PC-3 (cell line): ENCODE data around the gene CCDC38.

Experiments
- CTCF ChIP-seq: fragments of 300-600 bp; sonication (generic); conservative IDR thresholded peaks from 2 replicates; pipeline ENCODE4 v1.5.1; 2017; ENCODE audit warnings: antibody characterized with exemption, low read depth, mild to moderate bottlenecking, low read length
- EZH2 ChIP-seq: fragments of 300-600 bp; sonication (generic); IDR thresholded peaks from one replicate; pipeline ENCODE4 v1.6.1; 2017; ENCODE audit warnings: antibody characterized with exemption, mild to moderate bottlenecking, low read length; ENCODE audit not compliant: unreplicated experiment

- TF ChIP-seq CTCF (no peak), EZH2 (no peak)
These were observed 1.9 kb downstream of the CCDC38 start for GRCh38 chr12:95940514-95940913.
